Ramos (cell line): ENCODE results near the gene OR10X1.

ENCODE experiments used
- in situ Hi-C: fragments of 300-500 bp; cut with MboI; formaldehyde crosslinking; loops from one replicate; pipeline ENCODE4 v1.14.3; 2022; ENCODE audit warnings: low sequenced_read_pairs; ENCODE audit not compliant: unreplicated experiment

Gene OR10X1

GRCh38 chr1:158579733-158580132, at the start of gene OR10X1:
Gene OR10X1 (minus strand): TSS chr1:158579899. CDS start chr1:158579899, 0 bp downstream.
- in situ Hi-C loops = no loop called here

DNA sequence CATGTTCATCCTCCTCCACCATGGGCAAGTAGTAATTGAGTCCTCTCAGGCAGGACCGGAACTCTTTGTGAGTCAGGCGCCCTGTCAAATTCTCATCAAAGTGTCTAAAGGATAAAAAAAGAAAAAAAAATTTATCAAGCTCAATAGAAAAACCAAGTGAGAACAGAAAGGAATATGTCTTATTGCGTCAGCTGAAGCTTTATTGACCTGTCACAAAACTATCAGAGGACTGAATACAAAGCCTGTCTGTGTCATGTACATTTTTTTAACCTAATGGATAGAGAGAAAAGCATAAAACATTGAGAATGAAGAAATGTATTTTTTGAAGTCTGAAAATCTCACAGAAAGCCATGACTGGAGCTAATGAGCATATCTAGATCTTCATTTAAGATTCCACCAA, 34.1 kb upstream of the OR10X1 start:
- in situ Hi-C loops = no loop called here

- in situ Hi-C loops = no loop called here
Measured at GRCh38 chr1:158611916-158612315, 32.2 kb upstream of the OR10X1 start.

DNA sequence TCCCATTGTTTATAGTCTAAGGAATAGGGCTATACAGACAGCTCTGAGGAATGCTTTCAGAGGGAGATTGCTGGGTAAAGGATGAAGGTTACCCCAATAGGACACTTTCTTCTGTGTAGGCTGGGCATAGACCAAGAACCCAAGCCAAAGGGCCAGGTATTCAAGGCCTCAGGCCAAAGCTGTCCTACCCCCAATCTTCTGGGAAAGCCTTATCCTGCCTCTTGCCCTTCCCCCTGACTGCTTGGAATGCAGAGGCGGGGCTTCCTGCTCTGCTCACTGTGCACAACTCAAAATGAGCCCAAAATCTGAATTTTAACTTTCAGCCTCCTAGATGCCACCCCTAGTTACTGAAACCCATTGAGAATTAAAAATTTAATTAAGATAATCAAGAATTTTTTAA, 27.6 kb upstream of the OR10X1 start:
- in situ Hi-C loops = no loop called here

- in situ Hi-C loops = no loop called here
Measured at GRCh38 chr1:158604968-158605367, 25.3 kb upstream of the OR10X1 start, which contains the start of gene OR10Z1. Gene OR10Z1 (plus strand): TSS chr1:158605268. CDS start chr1:158606439, 1,171 bp downstream.

DNA sequence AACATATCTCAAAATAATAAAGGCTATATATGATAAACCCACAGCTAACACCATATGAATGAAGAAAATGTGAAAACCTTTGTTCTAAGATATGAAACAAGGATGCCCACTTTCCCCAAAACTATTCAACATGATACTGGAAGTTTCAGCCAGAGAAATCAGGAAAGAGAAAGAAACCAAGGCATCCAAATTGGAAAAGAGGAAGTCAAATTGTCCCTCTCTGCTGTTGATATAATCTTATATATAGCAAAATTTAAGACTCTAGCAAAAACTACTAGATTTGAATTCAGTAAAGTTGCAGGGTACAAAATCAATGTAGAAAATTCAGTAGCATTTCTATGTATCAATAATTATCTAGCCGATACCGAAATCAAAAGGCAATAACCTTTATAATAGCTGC, 21.0 kb upstream of the OR10X1 start:
- in situ Hi-C loops = no loop called here

DNA sequence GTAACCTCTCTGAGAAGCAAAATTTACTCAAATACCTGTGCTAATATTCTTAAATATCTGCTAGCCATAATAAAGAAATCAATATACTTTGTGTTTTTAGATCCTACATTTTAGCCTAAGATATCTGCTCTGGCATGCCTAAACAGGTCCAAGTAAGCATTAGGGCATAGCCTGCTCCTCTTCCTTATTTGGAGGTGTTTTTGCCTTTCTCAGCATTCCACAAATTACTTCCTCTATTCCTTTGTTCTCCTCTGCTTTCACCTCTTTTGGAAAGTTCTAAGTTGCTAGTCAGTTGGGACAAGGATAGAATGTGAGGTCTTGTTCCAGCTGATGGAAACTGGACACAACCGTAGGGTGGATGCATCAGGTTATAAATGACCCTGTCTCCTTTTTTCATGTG, 7.2 kb upstream of the OR10X1 start:
- in situ Hi-C loops = no loop called here

DNA sequence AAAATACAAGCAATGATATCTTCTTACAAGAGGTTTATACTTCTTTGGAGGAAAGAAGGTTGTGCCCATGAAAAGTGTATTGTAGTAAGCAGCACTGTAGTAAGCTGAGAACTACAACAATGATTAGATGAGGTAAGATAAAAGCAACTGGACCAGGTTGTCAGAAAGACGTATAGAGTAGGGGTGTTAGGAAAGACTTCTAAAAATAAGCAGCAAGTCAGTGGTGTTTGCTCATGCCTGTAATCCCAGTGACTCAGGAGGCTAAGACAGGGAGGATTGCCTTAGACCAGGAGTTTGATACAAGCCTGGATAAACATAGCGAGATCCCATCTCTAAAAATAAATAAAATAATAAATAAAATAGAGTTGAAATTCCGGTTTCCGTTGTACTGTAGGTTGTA, 4.3 kb upstream of the OR10X1 start:
- in situ Hi-C loops = no loop called here

DNA sequence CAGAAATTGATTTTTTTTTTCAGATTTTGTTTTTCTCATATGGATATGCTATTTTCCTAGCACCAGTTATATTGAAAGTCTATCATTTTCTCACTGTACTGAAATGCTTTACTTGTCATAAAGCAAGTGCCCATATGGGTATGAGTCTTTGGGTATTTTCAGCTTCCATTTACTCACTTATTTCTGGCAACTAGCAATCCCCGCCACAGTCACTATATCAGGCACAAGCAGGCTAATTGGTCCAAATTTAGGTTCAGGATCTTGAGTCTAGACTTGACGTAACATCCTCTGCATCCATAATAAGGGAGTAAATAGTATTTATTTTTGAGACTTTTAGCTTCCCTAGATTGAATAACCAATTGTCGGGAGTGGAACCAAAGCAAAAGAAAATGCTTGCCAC, 2.1 kb downstream of the OR10X1 start:
- in situ Hi-C loops = no loop called here

GRCh38 chr1:158572226-158572625, 7.5 kb downstream of the OR10X1 start:
- in situ Hi-C loops = no loop called here

- in situ Hi-C loops = no loop called here
Measured at GRCh38 chr1:158570480-158570879, 9.2 kb downstream of the OR10X1 start, which contains the start of gene OR6P1. Gene OR6P1 (minus strand): TSS chr1:158570580. CDS start chr1:158563604, 6,976 bp downstream.

- in situ Hi-C loops = no loop called here
Measured at GRCh38 chr1:158564608-158565007, 15.1 kb downstream of the OR10X1 start.

DNA sequence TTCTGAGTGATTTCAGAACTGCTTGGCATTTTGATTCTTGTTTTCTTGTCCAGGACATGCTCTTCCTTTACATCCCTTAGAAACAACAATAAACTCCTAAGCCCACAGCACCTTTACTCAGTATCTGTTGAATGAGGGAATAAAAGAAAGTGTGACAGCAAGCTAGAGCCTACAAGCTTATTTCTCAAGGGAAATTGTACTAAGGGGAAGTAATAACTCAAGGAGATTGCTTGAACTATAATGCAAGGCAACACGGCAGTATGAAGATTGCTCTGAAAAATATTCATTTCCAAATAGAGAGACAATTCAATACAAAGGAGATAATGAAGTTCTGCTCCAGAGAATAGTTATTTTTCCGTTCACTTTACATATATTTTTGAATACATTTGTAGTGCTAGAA, 15.8 kb downstream of the OR10X1 start:
- in situ Hi-C loops = no loop called here

DNA sequence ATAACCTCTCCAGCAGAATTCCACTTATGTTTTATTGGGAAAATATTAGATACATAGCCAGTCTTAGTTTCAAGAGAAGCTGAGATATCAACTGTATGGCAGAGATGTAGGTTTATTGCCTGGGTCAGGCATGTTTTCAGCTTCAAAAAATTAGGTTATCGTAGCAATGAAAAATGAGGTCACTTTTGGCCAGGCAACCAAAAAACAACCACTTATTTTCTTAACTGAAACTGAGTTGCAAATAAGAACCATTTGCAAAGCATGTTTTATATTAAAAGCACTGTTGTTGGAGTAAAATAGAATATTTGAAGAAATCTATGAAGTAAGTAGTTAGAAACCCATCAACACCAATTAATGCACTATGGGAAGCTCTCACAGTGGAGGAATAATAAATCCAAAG, 20.0 kb downstream of the OR10X1 start:
- in situ Hi-C loops = no loop called here

GRCh38 chr1:158554352-158554751, 25.3 kb downstream of the OR10X1 start, which contains the start of gene OR6Y1:
Gene OR6Y1 (minus strand): TSS chr1:158554405. CDS start chr1:158548105, 6,300 bp downstream.
- in situ Hi-C loops = no loop called here

DNA sequence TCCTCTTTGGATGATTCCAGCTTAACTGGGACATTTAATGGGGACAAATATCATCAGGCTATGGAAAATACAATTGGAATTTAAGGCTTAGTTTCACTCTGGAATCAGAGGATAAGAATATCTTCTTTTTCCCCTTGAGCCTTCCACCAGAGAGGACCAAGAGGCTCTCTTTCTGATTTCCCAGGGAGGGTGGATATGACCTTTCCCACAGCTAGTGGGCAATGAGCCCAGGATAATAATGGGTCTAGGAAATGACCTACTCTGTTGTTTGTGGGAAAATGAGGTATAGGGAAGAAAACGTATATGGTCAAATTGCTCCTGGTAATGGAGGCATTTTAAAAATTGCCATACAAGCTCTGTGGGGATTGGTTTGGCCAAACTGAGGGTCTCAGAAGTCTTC, 27.4 kb downstream of the OR10X1 start:
- in situ Hi-C loops = no loop called here

- in situ Hi-C loops = no loop called here
Measured at GRCh38 chr1:158547533-158547932, 32.2 kb downstream of the OR10X1 start.

GRCh38 chr1:158537609-158538008, 42.1 kb downstream of the OR10X1 start:
- in situ Hi-C loops = no loop called here

DNA sequence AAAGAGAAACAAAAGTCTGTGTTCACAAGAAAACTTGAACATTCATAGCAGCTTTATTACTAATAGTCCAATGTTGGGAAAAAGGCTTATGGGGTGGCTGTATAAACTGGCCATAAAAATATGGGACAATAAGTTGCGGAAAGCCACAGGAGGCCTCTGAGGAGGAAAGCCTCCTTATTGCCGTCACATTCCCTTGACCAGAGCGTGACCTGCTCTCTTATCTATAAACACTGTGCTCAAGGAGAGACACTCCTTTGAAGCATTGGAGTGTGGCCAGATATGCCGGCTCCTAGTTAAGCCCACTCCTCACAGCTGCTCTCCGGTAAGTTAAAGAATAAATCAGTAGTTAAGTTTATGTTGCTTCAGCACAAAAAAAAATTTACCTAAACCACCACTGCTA, 45.2 kb downstream of the OR10X1 start:
- in situ Hi-C loops = no loop called here
